Stimulated activated CD8-positive, alpha-beta memory T cell treated with anti-CD3 and anti-CD28 coated beads, Interleukin-15, amount 100 ng/mL, for 24 hours (primary cell): ENCODE measurements around the gene SSMEM1.
A peak's percentile ranks its signal among the peaks of the same experiment; 100 is the strongest.
"Not testable (repeated sequence)": the region's sequence is repeated elsewhere in the genome, so short reads cannot be mapped to it uniquely, and the experiment has no call there.

Experiments
- DNase-seq: peaks from one replicate; pipeline ENCODE4 v3.0.0-alpha.2; 2020; ENCODE audit warnings: low read depth

The SSMEM1 gene

GRCh38 chr7:130213828-130214227, 6.2 kb downstream of the SSMEM1 start:
- DNase-seq: no peak

DNA sequence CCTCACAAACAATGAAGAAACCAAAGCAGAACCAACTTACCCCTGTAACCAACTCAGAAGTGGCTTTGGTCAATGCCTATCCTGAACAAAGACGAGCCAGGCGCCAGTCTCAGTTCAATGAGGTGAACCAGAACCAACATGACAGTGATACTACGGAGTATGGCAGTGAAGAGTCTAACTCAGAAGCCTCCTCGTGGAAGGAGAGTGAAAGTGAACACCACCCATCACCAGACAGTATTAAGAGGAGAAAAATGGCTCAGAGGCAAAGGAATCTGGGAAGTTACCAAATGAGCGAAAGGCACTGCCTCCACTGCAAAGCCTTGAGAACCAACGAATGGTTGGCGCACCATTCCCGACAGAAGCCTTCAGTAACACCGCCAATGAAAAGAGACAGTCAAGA, 8.4 kb downstream of the SSMEM1 start:
- no peak for DNase-seq

DNA sequence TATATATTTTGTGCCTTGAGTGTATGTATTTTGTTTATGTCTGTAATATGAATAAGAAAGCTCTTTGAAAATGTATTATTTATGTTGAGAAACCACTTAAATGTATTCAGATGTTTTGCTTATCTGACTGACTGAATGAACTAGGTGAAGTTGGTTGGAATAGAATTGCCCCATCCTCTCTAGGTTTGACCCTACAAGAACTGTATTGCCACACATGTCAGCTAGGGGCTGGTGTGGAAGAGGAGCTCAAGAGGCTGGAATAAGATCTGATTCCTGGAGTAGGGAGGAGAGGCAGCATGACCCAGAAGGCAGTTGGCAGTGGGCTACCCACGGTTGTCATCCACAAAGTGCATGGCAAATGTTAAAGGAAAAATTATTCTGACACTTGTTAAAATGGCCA, 9.1 kb downstream of the SSMEM1 start:
- DNase-seq: no peak

DNA sequence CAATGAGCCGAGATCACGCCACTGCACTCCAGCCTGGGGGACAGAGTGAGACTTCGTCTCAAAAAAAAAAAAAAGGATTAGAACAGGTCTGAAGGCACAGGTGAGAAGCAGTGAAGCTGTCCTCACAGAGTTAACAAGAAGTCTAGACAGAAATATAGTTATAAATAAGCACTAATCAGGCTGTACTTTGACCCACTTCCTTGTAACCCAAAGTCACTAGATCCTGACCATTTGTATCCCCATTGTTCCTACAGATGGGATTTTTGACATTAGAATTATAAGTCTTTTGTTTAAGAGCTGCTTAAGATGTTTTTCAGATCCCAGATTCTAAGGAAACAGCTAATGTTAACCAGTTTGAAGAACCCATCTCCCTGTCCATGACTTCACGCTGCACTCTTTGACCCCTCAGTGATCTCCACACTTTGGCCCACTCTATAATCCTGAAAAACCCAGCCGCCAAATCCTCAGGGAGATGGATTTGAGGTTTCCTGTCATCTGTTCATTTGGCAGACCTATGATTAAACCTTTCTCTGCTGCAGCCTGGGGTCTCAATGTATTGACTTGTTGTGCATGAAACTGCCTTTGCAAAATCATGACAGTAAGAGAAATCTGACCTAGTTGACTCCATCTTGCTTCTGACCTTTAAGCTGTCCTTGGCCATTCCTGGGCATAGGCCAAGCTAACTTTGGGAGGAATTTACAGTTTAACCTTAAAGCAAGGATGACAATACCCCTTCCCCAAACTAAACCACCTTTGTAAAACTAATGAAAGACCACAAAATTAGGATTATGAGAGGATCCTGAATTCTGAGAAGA, 11.4 kb downstream of the SSMEM1 start:
- no peak for DNase-seq

- no peak for DNase-seq
Observed at GRCh38 chr7:130219871-130220270, 12.2 kb downstream of the SSMEM1 start.

DNA sequence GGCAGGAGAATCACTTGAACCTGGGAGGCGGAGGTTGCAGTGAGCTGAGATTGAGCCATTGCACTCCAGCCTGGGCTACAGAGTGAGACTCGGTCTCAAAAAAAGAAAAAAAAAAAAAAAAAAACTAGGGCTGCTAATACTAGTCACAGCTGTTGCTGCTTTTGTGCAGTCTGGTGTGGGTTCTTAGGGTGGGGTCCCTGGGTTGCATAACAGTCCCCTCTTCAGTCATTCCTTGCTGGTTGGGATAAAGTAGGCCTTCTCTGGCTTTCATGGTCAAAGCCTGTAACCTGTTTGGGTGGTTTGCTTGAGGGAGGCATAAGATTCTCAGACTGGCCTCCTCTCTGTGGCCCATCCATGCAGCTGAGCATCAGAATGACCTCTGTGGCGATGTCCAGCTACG, 14.1 kb downstream of the SSMEM1 start:
- no peak for DNase-seq

DNA sequence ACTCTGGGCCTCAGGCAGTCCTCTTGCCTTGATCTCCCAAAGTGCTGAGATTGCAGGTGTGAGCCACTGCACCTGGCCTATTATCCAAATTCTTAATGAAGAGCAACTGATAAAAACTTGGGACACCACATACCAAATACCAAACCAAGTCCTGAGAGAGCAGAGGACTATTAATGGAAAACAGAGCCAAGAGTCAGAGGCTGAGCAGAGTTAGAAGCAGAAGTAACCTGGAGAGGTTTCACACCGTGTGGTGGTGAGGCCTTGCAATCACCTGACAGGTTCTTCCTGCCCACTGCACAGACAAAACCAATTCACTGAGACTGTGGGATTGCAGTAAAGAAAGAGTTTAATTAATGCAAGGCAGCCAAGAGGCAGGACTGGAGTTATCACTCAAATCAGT, 16.0 kb downstream of the SSMEM1 start:
- DNase-seq: no peak

- DNase-seq: no peak
Observed at GRCh38 chr7:130224210-130224609, 16.6 kb downstream of the SSMEM1 start.

GRCh38 chr7:130224923-130225322, 17.3 kb downstream of the SSMEM1 start:
- DNase-seq: not testable (repeated sequence)

- DNase-seq: no peak
Observed at GRCh38 chr7:130226333-130226732, 18.7 kb downstream of the SSMEM1 start.

GRCh38 chr7:130227883-130228575, 20.4 kb downstream of the SSMEM1 start:
- no peak for DNase-seq

DNA sequence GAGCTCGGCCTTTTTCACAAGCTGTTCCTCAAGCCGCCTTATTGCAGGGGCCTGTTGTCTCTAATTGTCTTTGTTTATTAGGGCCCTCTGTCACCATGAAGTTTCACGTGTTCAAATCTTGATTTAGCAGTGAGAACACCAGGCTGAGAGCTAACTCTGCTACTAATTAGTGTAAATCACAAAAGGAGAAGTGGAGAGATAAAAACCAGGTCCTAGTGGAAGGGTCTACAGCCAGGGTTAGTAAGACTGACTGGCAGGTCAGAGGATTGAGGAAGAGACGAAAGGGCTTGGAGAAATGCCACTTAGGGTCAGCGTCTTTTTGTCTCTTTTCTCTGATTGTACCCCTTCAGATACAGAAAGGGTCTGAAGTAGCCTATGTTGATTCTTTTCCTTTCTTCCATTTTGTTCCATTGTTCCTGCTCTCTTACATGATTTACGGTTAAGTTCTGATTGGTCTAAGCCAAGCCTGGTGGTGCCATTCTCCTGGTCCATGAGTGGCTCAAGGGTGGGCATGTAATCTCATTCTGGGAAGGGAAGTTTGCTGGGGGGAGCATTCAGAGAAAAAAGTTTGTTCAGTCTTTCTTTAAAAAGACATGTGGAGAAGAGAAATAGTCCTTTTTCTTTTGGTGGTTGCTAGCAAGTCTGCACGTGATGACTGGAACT, 21.3 kb downstream of the SSMEM1 start:
- no peak for DNase-seq

DNA sequence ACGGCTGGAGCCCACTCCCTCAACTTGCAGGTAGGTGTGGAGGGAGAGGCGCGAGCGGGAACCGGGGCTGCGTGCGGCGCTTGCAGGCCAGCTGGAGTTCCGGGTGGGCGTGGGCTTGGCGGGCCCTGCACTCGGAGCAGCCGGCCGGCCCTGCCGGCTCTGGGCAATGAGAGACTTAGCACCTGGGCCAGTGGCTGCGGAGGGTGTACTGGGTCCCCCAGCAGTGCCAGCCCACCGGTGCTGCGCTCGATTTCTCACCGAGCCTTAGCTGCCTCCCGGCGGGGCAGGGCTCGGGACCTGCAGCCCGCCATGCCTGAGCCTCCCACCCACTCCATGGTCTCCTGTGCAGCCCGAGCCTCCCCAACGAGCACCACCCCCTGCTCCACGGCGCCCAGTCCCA, 22.3 kb downstream of the SSMEM1 start:
- not testable (repeated sequence) for DNase-seq

GRCh38 chr7:130231792-130232191, 24.1 kb downstream of the SSMEM1 start:
- no peak for DNase-seq

DNA sequence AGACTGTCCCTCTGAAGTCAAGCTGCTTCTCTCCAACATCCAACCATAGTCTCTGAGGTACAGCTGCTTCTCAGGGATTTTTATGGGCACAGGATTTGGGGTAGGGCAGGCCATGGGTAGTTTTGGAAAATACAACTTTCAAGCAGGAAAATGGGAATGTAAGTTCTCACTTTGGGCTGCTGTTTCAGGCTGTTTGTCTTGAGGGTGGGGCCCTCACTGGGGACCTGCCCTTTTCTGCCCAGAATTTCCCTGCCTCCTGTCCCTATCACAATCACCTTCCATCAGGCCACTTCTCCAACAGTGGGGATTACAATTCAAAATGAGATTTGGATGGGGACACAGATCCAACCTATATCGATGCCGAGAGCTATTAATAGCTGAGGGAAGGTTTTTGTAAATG, 24.5 kb downstream of the SSMEM1 start:
- no peak for DNase-seq

DNA sequence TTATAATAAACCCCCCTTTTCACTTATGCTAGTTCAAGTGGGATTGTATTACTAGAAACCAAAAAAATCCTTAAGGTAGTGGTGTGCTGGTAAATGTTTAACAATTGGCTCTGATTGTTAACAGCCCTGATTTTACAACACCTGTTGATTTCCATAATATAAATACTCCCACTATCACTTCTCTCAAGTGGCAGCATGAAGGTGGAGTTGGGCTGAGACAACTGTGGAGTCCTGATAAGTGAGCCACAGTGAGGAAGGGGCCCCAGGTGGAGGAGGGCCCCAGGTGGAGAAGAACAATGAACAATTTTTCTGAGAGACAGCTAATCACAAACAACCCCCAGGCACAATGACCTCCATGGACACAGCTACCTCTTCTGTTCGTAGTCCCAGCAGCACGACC, 26.4 kb downstream of the SSMEM1 start:
- no peak for DNase-seq

- not testable (repeated sequence) for DNase-seq
Observed at GRCh38 chr7:130236361-130236760, 28.7 kb downstream of the SSMEM1 start.

GRCh38 chr7:130240240-130240639, 32.6 kb downstream of the SSMEM1 start:
- no peak for DNase-seq

GRCh38 chr7:130242198-130243014, 34.7 kb downstream of the SSMEM1 start:
- peak; percentile 10 for DNase-seq

DNA sequence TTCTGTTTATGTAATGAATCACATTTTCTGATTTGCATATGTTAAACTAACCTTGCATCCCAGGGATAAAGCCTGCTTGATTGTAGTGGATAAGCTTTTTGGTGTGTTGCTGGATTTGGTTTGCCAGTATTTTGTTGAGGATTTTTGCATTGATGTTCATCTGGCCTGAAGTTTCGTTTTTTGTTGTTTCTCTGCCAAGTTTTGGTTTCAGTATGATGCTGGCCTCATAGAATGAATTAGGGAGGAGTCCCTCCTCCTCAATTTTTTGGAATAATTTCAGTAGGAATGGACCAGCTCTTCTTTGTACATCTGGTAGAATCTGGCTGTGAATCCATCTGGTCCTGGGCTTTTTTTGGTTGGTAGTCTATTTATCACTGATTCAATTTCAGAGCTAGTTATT, 35.8 kb downstream of the SSMEM1 start:
- not testable (repeated sequence) for DNase-seq

- not testable (repeated sequence) for DNase-seq
Observed at GRCh38 chr7:130246491-130246890, 38.8 kb downstream of the SSMEM1 start.

DNA sequence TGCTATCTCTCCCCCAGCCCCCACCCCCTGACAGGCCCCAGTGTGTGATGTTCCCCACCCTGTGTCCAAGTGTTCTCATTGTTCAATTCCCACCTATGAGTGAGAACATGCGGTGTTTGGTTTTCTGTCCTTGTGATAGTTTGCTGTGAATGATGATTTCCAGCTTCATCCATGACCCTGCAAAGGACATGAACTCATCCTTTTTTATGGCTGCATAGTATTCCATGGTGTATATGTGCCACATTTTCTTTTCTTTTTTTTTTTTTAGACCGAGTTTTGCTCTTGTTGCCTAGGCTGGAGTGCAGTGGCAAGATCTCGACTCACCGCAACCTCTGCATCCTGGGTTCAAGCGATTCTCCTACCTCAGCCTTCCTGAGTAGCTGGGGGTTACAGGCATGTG, 41.2 kb downstream of the SSMEM1 start:
- not testable (repeated sequence) for DNase-seq
